ENCODE measurements around the gene PCMT1. TPM values are rescaled to one million over a fixed set of nuclear protein-coding genes. Genes with fewer than 3 reads are reported as not detected.
A peak's percentile ranks its signal among the peaks of the same experiment; 100 is the strongest.

The PCMT1 gene
- total RNA-seq, 4 donors from 2014 or later: 62.2 to 133 (median 77.9) TPM

DNA sequence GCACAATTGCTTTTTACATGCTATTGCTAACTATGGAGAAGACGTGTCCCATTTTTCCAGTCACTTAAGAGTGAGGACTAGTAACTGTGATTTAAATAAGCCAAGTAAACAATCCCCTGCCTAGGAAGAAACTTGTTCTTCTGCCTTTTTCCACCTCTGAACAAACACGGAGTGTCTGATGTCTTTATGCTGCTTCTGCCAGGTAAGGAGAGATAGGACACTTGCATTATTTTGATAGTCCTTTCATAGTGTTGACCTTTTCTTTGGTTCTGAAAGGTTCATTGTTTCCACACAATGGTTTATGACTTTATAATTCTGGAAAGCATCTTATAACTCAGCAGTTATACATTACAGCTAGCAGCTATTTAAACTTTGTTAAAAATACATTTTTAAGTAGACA is 106.2 kb downstream of the PCMT1 start:
- TF ChIP-seq POLR2A (IDR thresholded peaks at IDR 0.05): no peak
- TF ChIP-seq, protein P1, sequence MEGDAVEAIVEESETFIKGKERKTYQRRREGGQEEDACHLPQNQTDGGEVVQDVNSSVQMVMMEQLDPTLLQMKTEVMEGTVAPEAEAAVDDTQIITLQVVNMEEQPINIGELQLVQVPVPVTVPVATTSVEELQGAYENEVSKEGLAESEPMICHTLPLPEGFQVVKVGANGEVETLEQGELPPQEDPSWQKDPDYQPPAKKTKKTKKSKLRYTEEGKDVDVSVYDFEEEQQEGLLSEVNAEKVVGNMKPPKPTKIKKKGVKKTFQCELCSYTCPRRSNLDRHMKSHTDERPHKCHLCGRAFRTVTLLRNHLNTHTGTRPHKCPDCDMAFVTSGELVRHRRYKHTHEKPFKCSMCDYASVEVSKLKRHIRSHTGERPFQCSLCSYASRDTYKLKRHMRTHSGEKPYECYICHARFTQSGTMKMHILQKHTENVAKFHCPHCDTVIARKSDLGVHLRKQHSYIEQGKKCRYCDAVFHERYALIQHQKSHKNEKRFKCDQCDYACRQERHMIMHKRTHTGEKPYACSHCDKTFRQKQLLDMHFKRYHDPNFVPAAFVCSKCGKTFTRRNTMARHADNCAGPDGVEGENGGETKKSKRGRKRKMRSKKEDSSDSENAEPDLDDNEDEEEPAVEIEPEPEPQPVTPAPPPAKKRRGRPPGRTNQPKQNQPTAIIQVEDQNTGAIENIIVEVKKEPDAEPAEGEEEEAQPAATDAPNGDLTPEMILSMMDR (IDR thresholded peaks at IDR 0.05): no peak
- peaks cover 20 to 43% of the 10 kb centered on the region in 2 donors for H3K4me1 ChIP-seq
- no peaks in the 10 kb centered on the region for H3K27me3 ChIP-seq
- H3K36me3 ChIP-seq: no peaks in the 10 kb centered on the region
- intact Hi-C loops (cut with DNase I): no loop called here
- no peaks in the 10 kb centered on the region for H3K9me3 ChIP-seq
- 51 to 54% methylated on average over 2 of the region's 2 CpGs for WGBS, 2 donors
- no peak for DNase-seq
- H3K4me3 ChIP-seq (replicated peaks in 1 of 3): no peak overlapping the region
- peak overlapping the region in 1 of 3 donors; percentile 18 for H3K27ac ChIP-seq

DNA sequence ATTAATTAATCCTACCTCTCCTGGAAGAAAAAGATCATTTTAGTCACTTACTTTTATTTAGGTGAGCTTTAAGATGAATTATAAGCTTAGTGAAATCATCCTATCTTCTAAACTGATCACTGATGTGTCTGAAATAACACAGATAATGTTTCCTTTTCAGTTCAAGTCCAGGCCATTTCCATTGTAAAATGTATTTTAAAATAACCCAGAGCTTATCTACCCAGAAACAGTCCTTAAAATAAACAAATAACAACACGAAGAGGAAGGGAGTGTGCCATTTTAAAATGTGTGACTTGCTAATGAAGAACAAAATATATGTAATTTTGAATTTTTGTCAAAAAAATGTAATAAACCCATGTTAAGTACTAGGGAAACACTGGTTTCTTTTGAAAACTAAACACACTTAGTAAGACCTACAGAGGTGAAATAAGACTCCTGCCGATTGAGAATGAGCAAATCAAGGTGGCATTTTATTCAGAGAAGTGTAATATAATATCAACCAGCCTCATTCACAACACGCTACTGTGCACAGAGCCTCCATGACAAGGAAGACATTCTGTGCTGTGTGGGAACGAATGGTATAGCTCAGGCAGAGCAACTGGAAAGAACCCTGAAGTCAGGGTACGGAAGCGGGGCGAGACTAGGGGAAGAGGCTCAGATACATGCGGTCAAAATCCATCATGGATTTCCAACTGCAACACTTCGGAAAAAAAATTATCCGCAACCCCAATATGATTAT is 106.9 kb downstream of the PCMT1 start:
- H3K9me3 ChIP-seq: no peaks in the 10 kb centered on the region
- 87 to 88% methylated on average over 10 of the region's 10 CpGs for WGBS, 2 donors
- intact Hi-C loops (cut with DNase I): no loop called here
- DNase-seq: no peak
- H3K27me3 ChIP-seq: no peaks in the 10 kb centered on the region
- no peaks in the 10 kb centered on the region for H3K36me3 ChIP-seq
- no peak overlapping the region for H3K4me3 ChIP-seq (replicated peaks in 1 of 3)
- H3K4me1 ChIP-seq: peaks cover 26 to 47% of the 10 kb centered on the region in 2 donors
- H3K27ac ChIP-seq: peak overlapping the region in 1 of 3 donors; percentile 11
- TF ChIP-seq, protein P1 (IDR thresholded peaks at IDR 0.05): no peak
- no peak for TF ChIP-seq POLR2A (IDR thresholded peaks at IDR 0.05)

- Histone ChIP-seq H3K4me3 (replicated peaks in 1 of 3) (no peak overlapping the region), H3K36me3 (no peaks in the 10 kb centered on the region), H3K27ac (no peak overlapping the region), H3K4me1 (peaks cover 31 to 46% of the 10 kb centered on the region in 2 donors), H3K9me3 (no peaks in the 10 kb centered on the region), H3K27me3 (no peaks in the 10 kb centered on the region)
- no peak for TF ChIP-seq POLR2A (IDR thresholded peaks at IDR 0.05)
- TF ChIP-seq, protein P1 (IDR thresholded peaks at IDR 0.05): no peak
- 87 to 90% methylated on average over 5 of the region's 5 CpGs for WGBS, 2 donors
- DNase-seq: no peak
- intact Hi-C loops (cut with DNase I): no loop called here
These were observed 108.0 kb downstream of the PCMT1 start for GRCh38 chr6:149857541-149857940.

DNA sequence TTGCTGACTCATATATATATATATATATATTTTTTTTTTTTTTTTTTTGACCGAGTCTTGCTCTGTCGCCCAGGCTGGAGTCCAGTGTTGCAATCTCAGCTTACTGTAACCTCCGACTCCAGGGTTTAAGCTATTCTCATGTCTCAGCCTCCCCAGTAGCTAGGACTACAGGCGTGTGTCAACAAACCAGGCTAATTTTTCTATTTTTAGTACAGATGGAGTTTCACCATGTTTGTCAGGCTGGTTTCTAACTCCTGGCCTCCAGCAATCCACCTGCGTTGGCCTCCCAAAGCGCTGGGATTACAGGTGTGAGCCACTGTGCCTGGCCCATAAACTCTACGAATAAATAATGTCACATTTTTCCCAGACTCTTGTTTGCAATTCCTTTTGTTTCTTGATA is 109.8 kb downstream of the PCMT1 start:
- no peak overlapping the region for H3K4me3 ChIP-seq (replicated peaks in 1 of 3)
- H3K4me1 ChIP-seq: peaks cover 30 to 43% of the 10 kb centered on the region in 2 donors
- no peak overlapping the region for H3K27ac ChIP-seq
- no peak for DNase-seq
- no peaks in the 10 kb centered on the region for H3K27me3 ChIP-seq
- WGBS, 2 donors: 90 to 92% methylated on average over 7 of the region's 7 CpGs
- H3K36me3 ChIP-seq: no peaks in the 10 kb centered on the region
- no peaks in the 10 kb centered on the region for H3K9me3 ChIP-seq
- TF ChIP-seq, protein P1 (IDR thresholded peaks at IDR 0.05): no peak
- no peak for TF ChIP-seq POLR2A (IDR thresholded peaks at IDR 0.05)
- intact Hi-C loops (cut with DNase I): no loop called here

DNA sequence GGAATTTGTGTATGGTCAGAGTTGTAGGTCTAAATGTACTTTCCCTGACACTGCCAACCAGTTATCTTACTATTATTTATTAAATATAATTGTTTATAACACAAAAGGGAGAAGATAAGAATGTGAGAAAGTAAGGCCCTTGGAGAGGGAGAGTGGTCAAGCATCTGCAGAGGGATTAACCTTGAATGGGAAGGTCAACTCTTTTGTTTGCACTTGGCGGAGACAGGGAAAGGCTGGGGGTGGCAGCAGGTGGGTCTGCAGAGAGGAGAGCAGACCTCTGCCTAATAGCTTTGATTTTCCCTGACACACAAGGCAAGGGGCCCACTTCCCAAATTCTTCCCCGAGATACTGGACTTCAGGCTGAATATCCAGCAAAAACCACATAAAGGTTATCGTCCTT is 110.4 kb downstream of the PCMT1 start:
- Histone ChIP-seq H3K4me3 (replicated peaks in 1 of 3) (no peak overlapping the region), H3K27me3 (no peaks in the 10 kb centered on the region), H3K36me3 (no peaks in the 10 kb centered on the region), H3K4me1 (peaks cover 26 to 42% of the 10 kb centered on the region in 2 donors), H3K9me3 (no peaks in the 10 kb centered on the region), H3K27ac (peak overlapping the region in 1 of 3 donors; percentile 79)
- 96 to 98% methylated on average over 3 of the region's 3 CpGs for WGBS, 2 donors
- TF ChIP-seq POLR2A (IDR thresholded peaks at IDR 0.05): no peak
- TF ChIP-seq, protein P1 (IDR thresholded peaks at IDR 0.05): no peak
- no peak for DNase-seq
- intact Hi-C loops (cut with DNase I): loop anchor here (10.0 kb wide), 1 partner anchor 295 kb away; the partner anchor contains the start of gene GINM1

Data from thyroid gland (tissue), 4 donors.